PC-9 (cell line): ENCODE measurements around the gene POP5.

Source experiments
- CTCF ChIP-seq: fragments of 200-600 bp; sonication (generic); conservative IDR thresholded peaks from 2 replicates; pipeline ENCODE4 v1.6.1; 2017; ENCODE audit warnings: mixed run types, antibody characterized with exemption, mild to moderate bottlenecking, moderate library complexity
- EZH2 ChIP-seq: fragments of 200-600 bp; sonication (generic); IDR thresholded peaks from 2 replicates; pipeline ENCODE4 v1.8.0; 2017; ENCODE audit warnings: antibody characterized with exemption, low read depth

- TF ChIP-seq CTCF (no peak), EZH2 (no peak)
These were observed 35.2 kb downstream of the POP5 start for GRCh38 chr12:120546050-120546386.
